Smooth muscle cell (in vitro differentiated cells): ENCODE results near the gene OCEL1. TPM values are rescaled to one million over a fixed set of nuclear protein-coding genes. Genes with fewer than 3 reads are reported as not detected.

ENCODE experiments used
- DNase-seq: peaks from one replicate; lab custom pipeline; 2025; ENCODE audit not compliant: unreplicated experiment; lab: John Stamatoyannopoulos, UW
- H2AFZ ChIP-seq: fragments of 200-600 bp; sonication (generic); 2 replicates; pipeline ENCODE4 v1.6.0; 2016; ENCODE audit warnings: antibody characterized with exemption, low read depth, mild to moderate bottlenecking
- H3F3A ChIP-seq: fragments of 200-600 bp; sonication (generic); 2 replicates; pipeline ENCODE4 v1.6.0; 2017; ENCODE audit warnings: antibody characterized with exemption, low read depth
- H3K27ac ChIP-seq: fragments of 200-600 bp; sonication (generic); 2 replicates; pipeline ENCODE4 v1.5.1; 2016; ENCODE audit warnings: low read depth, mild to moderate bottlenecking
- H3K27me3 ChIP-seq: fragments of 200-600 bp; sonication (generic); 2 replicates; pipeline ENCODE4 v1.6.1; 2016; ENCODE audit warnings: low read depth, mild to moderate bottlenecking
- H3K36me3 ChIP-seq: fragments of 200-600 bp; sonication (generic); 2 replicates; pipeline ENCODE4 v1.5.1; 2016; ENCODE audit warnings: low read depth
- H3K4me1 ChIP-seq: fragments of 200-600 bp; sonication (generic); 2 replicates; pipeline ENCODE4 v1.5.1; 2016; ENCODE audit warnings: low read depth
- H3K4me2 ChIP-seq: fragments of 200-600 bp; sonication (generic); 2 replicates; pipeline ENCODE4 v1.6.0; 2016; ENCODE audit warnings: mild to moderate bottlenecking
- H3K4me3 ChIP-seq: fragments of 200-600 bp; sonication (generic); 2 replicates; pipeline ENCODE4 v1.5.1; 2016; ENCODE audit warnings: mild to moderate bottlenecking
- H3K79me2 ChIP-seq: fragments of 200-600 bp; sonication (generic); 2 replicates; pipeline ENCODE4 v1.6.0; 2016; ENCODE audit warnings: low read depth, mild to moderate bottlenecking
- H3K9ac ChIP-seq: fragments of 200-600 bp; sonication (generic); 2 replicates; pipeline ENCODE4 v1.6.0; 2016; ENCODE audit warnings: low read depth
- H3K9me3 ChIP-seq: fragments of 200-600 bp; sonication (generic); replicated peaks from 2 replicates; pipeline ENCODE4 v1.5.1; 2016; ENCODE audit warnings: low read depth
- H4K20me1 ChIP-seq: fragments of 200-600 bp; sonication (generic); 2 replicates; pipeline ENCODE4 v1.6.0; 2016; ENCODE audit warnings: low read depth
- CTCF ChIP-seq: fragments of 200-600 bp; sonication (generic); IDR thresholded peaks from 2 replicates; pipeline ENCODE4 v1.5.1; 2017; ENCODE audit warnings: borderline replicate concordance, mild to moderate bottlenecking, antibody characterized with exemption; ENCODE audit not compliant: insufficient read depth, poor library complexity, severe bottlenecking
- WGBS: methylation state at CpG from one replicate; pipeline ENCODE4 v1.1.7; 2016; ENCODE audit warnings: low lambda C conversion rate; 5-methylcytosine and 5-hydroxymethylcytosine counted together
- polyA plus RNA-seq: library from polyadenylated mRNA; unstranded; fragments of >200 nt; fragmentation: Nextera tagmentation; extraction: Ambion mirVana; gene quantifications from 2 replicates; pipeline ENCODE4 v1.2.1, GENCODE V29; 2016
- total RNA-seq: library from RNA; depleted of rRNA; stranded (reverse); fragments of >200 nt; gene quantifications from 2 replicates; pipeline ENCODE4 v1.2.3, GENCODE V29; 2014

OCEL1 gene
- total and polyA plus RNA-seq, 2 experiments from 2014 or later: 2.9 to 34.9 TPM

- peak overlapping the region; percentile 67 for H3K4me3 ChIP-seq
- no peak for TF ChIP-seq CTCF
- 1% methylated on average over 79 of the region's 100 CpGs for WGBS
- H3K9ac ChIP-seq: peak overlapping the region; percentile 19
- no peaks in the 10 kb centered on the region for H3K9me3 ChIP-seq
- H3K4me1 ChIP-seq: peaks cover 24% of the 10 kb centered on the region
- H3F3A ChIP-seq: peaks cover 4% of the 10 kb centered on the region
- peaks cover 43% of the 10 kb centered on the region for H4K20me1 ChIP-seq
- peak overlapping the region; percentile 86 for H3K4me2 ChIP-seq
- no peak for DNase-seq
- no peak overlapping the region for H2AFZ ChIP-seq
- H3K79me2 ChIP-seq: peaks cover 52% of the 10 kb centered on the region
- H3K27me3 ChIP-seq: no peaks in the 10 kb centered on the region
- H3K27ac ChIP-seq: peak overlapping the region; percentile 9
- no peaks in the 10 kb centered on the region for H3K36me3 ChIP-seq
Measured at GRCh38 chr19:17244618-17245534, 18.9 kb downstream of the OCEL1 start.

- Histone ChIP-seq H3K9me3 (no peaks in the 10 kb centered on the region), H3K4me3 (peak within 1 kb of the TSS; percentile 67), H3F3A (peaks cover 3% of the 10 kb centered on the region), H3K4me2 (peak within 1 kb of the TSS; percentile 95), H3K9ac (peak within 1 kb of the TSS; percentile 19), H4K20me1 (peaks cover 36% of the 10 kb centered on the region), H2AFZ (peak within 1 kb of the TSS; percentile 1), H3K79me2 (peaks cover 47% of the 10 kb centered on the region), H3K27ac (peak within 1 kb of the TSS; percentile 80), H3K4me1 (peaks cover 24% of the 10 kb centered on the region), H3K27me3 (no peaks in the 10 kb centered on the region), H3K36me3 (no peaks in the 10 kb centered on the region)
- 1% methylated on average over 39 of the region's 72 CpGs for WGBS
- DNase-seq: no peak
- no peak for TF ChIP-seq CTCF
Measured at GRCh38 chr19:17245535-17245984, 19.5 kb downstream of the OCEL1 start, which contains the start of gene NR2F6. Gene NR2F6, minus strand, starts transcription at chr19:17245919. Its CDS starts 699 bp downstream, at chr19:17245220.

GRCh38 chr19:17246681-17247425, 20.8 kb downstream of the OCEL1 start:
- H3K4me1 ChIP-seq: peaks cover 24% of the 10 kb centered on the region
- H3K36me3 ChIP-seq: no peaks in the 10 kb centered on the region
- no peaks in the 10 kb centered on the region for H3K9me3 ChIP-seq
- H3K79me2 ChIP-seq: peaks cover 34% of the 10 kb centered on the region
- peak overlapping the region; percentile 1 for H2AFZ ChIP-seq
- DNase-seq: no peak
- no peak for TF ChIP-seq CTCF
- H3K4me2 ChIP-seq: peak overlapping the region; percentile 95
- 11% methylated on average over 18 of the region's 21 CpGs for WGBS
- H3K4me3 ChIP-seq: peak overlapping the region; percentile 61
- no peaks in the 10 kb centered on the region for H3K27me3 ChIP-seq
- H4K20me1 ChIP-seq: peaks cover 23% of the 10 kb centered on the region
- H3K9ac ChIP-seq: no peak overlapping the region
- H3F3A ChIP-seq: no peaks in the 10 kb centered on the region
- peak overlapping the region; percentile 80 for H3K27ac ChIP-seq
